Upper lobe of left lung (tissue), 4 donors: ENCODE measurements around the gene PRKAB1.

ENCODE experiments used
- CTCF ChIP-seq, 6 experiments: fragments of 450-650 bp in 4 of 6; fragments of 200-600 bp in 2 of 6; sonication (generic) in 2 of 6; IDR thresholded peaks; one replicate each; pipeline ENCODE4 v1.5.1; 2016 to 2019; ENCODE audit warnings: antibody characterized with exemption in 6 of 6
- POLR2A ChIP-seq, 4 donors: fragments of 450-650 bp; IDR thresholded peaks; one replicate each; pipeline ENCODE4 v1.5.1; 2016 to 2017; ENCODE audit warnings: antibody characterized with exemption in 4 of 4, mild to moderate bottlenecking in 2 of 4
- POLR2AphosphoS5 ChIP-seq, 2 donors: sonication (generic); formaldehyde crosslinking; IDR thresholded peaks; one replicate each; pipeline ENCODE4 v1.5.1; 2017; ENCODE audit warnings: antibody characterized with exemption in 2 of 2

- TF ChIP-seq POLR2A (IDR thresholded peaks at IDR 0.05) (no peak), CTCF (IDR thresholded peaks at IDR 0.05) (no peak), POLR2AphosphoS5 (IDR thresholded peaks at IDR 0.05) (no peak)
Measured at GRCh38 chr12:119727600-119728443, 59.9 kb downstream of the PRKAB1 start.
